Activated T-helper 2 cell treated with anti-CD3 and anti-CD28 coated beads, Interferon-gamma antibody, Interleukin-2, Interleukin-4, amounts not matched to agents 10 μg/mL and 5 μg/mL and 100 μg/mL, durations not matched to agents 14 hours and 24 hours and 36 hours (primary cell): ENCODE measurements around the gene ZFHX2. TPM values are rescaled to one million over a fixed set of nuclear protein-coding genes. Genes with fewer than 3 reads are reported as not detected.

Experiments
- DNase-seq: peaks from one replicate; pipeline ENCODE4 v3.0.0; 2021; ENCODE audit warnings: low spot score
- H3K27ac Mint-ChIP-seq: one replicate; pipeline ENCODE4 v1.8.0; 2021; ENCODE audit warnings: mixed read lengths
- H3K27me3 Mint-ChIP-seq: one replicate; pipeline ENCODE4 v1.8.0; 2021; ENCODE audit warnings: low read depth, mixed read lengths
- H3K36me3 Mint-ChIP-seq: one replicate; pipeline ENCODE4 v1.8.0; 2021; ENCODE audit warnings: low read depth, mixed read lengths
- H3K4me1 Mint-ChIP-seq: one replicate; pipeline ENCODE4 v1.8.0; 2021; ENCODE audit warnings: low read depth, mixed read lengths
- H3K4me3 Mint-ChIP-seq: one replicate; pipeline ENCODE4 v1.8.0; 2021; ENCODE audit warnings: low read depth, mild to moderate bottlenecking, moderate library complexity, mixed read lengths
- H3K9me3 Mint-ChIP-seq: one replicate; pipeline ENCODE4 v1.8.0; 2021; ENCODE audit warnings: mixed read lengths
- intact Hi-C: fragments of 100-400 bp; cut with micrococcal nuclease; formaldehyde crosslinking; loops from one replicate; pipeline ENCODE4 v1.15.1; 2023
- total RNA-seq: library from RNA; stranded (reverse); gene quantifications from 2 replicates; pipeline ENCODE4 v1.2.3, GENCODE V29; 2022

The ZFHX2 gene
- total RNA-seq, 1 donor from 2014 or later: 2.5 TPM

GRCh38 chr14:23569443-23570151 is 18.0 kb upstream of the ZFHX2 start:
- Mint-ChIP-seq H3K4me3 (no peak overlapping the region), H3K4me1 (peaks cover 19% of the 10 kb centered on the region), H3K9me3 (no peaks in the 10 kb centered on the region), H3K27ac (no peak overlapping the region), H3K36me3 (peaks cover 13% of the 10 kb centered on the region), H3K27me3 (peaks cover 10% of the 10 kb centered on the region)
- no peak for DNase-seq
- intact Hi-C loops: loop anchor here (5.0 kb wide), 1 partner anchor 383 kb away; the partner anchor contains the start of gene DHRS4

GRCh38 chr14:23568600-23569331 is 17.2 kb upstream of the ZFHX2 start:
- H3K4me1 Mint-ChIP-seq: peaks cover 19% of the 10 kb centered on the region
- H3K27ac Mint-ChIP-seq: peak overlapping the region; percentile 51
- intact Hi-C loops: loop anchor here (5.0 kb wide), 1 partner anchor 384 kb away; the partner anchor contains the start of gene DHRS4
- H3K9me3 Mint-ChIP-seq: no peaks in the 10 kb centered on the region
- peaks cover 21% of the 10 kb centered on the region for H3K36me3 Mint-ChIP-seq
- H3K27me3 Mint-ChIP-seq: peaks cover 9% of the 10 kb centered on the region
- no peak for DNase-seq
- H3K4me3 Mint-ChIP-seq: peak overlapping the region; percentile 99

- Mint-ChIP-seq H3K4me3 (peak overlapping the region; percentile 99), H3K36me3 (peaks cover 25% of the 10 kb centered on the region), H3K9me3 (no peaks in the 10 kb centered on the region), H3K27ac (peak overlapping the region; percentile 95), H3K27me3 (peaks cover 7% of the 10 kb centered on the region), H3K4me1 (peaks cover 19% of the 10 kb centered on the region)
- DNase-seq: no peak
- intact Hi-C loops: loop anchor here (5.0 kb wide), 1 partner anchor 384 kb away; the partner anchor contains the start of gene DHRS4
Observed at GRCh38 chr14:23568021-23568599, 16.5 kb upstream of the ZFHX2 start.

- intact Hi-C loops: loop anchor here (1.0 to 5.0 kb wide), 2 partner anchors 12 to 385 kb away; partner anchors contain the start of gene DHRS4
- Mint-ChIP-seq H3K9me3 (no peaks in the 10 kb centered on the region), H3K4me3 (peak within 1 kb of the TSS; percentile 99), H3K36me3 (peaks cover 30% of the 10 kb centered on the region), H3K4me1 (peaks cover 14% of the 10 kb centered on the region), H3K27ac (peak within 1 kb of the TSS; percentile 95), H3K27me3 (peaks cover 4% of the 10 kb centered on the region)
- DNase-seq: peak; percentile 86
Observed at GRCh38 chr14:23567186-23568020, 15.8 kb upstream of the ZFHX2 start, which contains the start of gene AP1G2. AP1G2 (minus strand) TSS chr14:23567791; CDS start chr14:23567314, 477 bp downstream.

- no peaks in the 10 kb centered on the region for H3K27me3 Mint-ChIP-seq
- peak overlapping the region; percentile 95 for H3K27ac Mint-ChIP-seq
- H3K4me1 Mint-ChIP-seq: peaks cover 14% of the 10 kb centered on the region
- intact Hi-C loops: loop anchor here (1.0 to 5.0 kb wide), 2 partner anchors 11 to 386 kb away; partner anchors contain the start of gene DHRS4
- peaks cover 34% of the 10 kb centered on the region for H3K36me3 Mint-ChIP-seq
- DNase-seq: no peak
- H3K9me3 Mint-ChIP-seq: no peaks in the 10 kb centered on the region
- peak overlapping the region; percentile 99 for H3K4me3 Mint-ChIP-seq
Observed at GRCh38 chr14:23566778-23567185, 15.2 kb upstream of the ZFHX2 start.

- Mint-ChIP-seq H3K27ac (peak overlapping the region; percentile 40), H3K4me1 (peaks cover 14% of the 10 kb centered on the region), H3K27me3 (no peaks in the 10 kb centered on the region), H3K9me3 (no peaks in the 10 kb centered on the region), H3K36me3 (peaks cover 38% of the 10 kb centered on the region), H3K4me3 (peak overlapping the region; percentile 99)
- no peak for DNase-seq
- intact Hi-C loops: loop anchor here (5.0 kb wide), 1 partner anchor 386 kb away; the partner anchor contains the start of gene DHRS4
Observed at GRCh38 chr14:23566112-23566777, 14.7 kb upstream of the ZFHX2 start.

- Mint-ChIP-seq H3K27me3 (no peaks in the 10 kb centered on the region), H3K36me3 (peaks cover 44% of the 10 kb centered on the region), H3K9me3 (no peaks in the 10 kb centered on the region), H3K4me1 (peaks cover 17% of the 10 kb centered on the region), H3K27ac (no peak overlapping the region), H3K4me3 (no peak overlapping the region)
- no peak for DNase-seq
- intact Hi-C loops: loop anchor here (5.0 kb wide), 1 partner anchor 387 kb away; the partner anchor contains the start of gene DHRS4
Observed at GRCh38 chr14:23565626-23566025, 14.1 kb upstream of the ZFHX2 start.

GRCh38 chr14:23564876-23565275 is 13.3 kb upstream of the ZFHX2 start:
- Mint-ChIP-seq H3K4me3 (peak overlapping the region; percentile 49), H3K27ac (no peak overlapping the region), H3K27me3 (no peaks in the 10 kb centered on the region), H3K36me3 (peaks cover 51% of the 10 kb centered on the region), H3K4me1 (peaks cover 21% of the 10 kb centered on the region), H3K9me3 (no peaks in the 10 kb centered on the region)
- DNase-seq: no peak
- intact Hi-C loops: loop anchor here (5.0 kb wide), 1 partner anchor 387 kb away; the partner anchor contains the start of gene DHRS4

GRCh38 chr14:23564181-23564812 is 12.7 kb upstream of the ZFHX2 start:
- Mint-ChIP-seq H3K4me3 (peak overlapping the region; percentile 26), H3K9me3 (no peaks in the 10 kb centered on the region), H3K27me3 (no peaks in the 10 kb centered on the region), H3K27ac (no peak overlapping the region), H3K36me3 (peaks cover 57% of the 10 kb centered on the region), H3K4me1 (peaks cover 24% of the 10 kb centered on the region)
- DNase-seq: no peak
- intact Hi-C loops: no loop called here

GRCh38 chr14:23563473-23564180 is 12.1 kb upstream of the ZFHX2 start:
- Mint-ChIP-seq H3K27ac (no peak overlapping the region), H3K36me3 (peaks cover 61% of the 10 kb centered on the region), H3K4me1 (peaks cover 22% of the 10 kb centered on the region), H3K9me3 (no peaks in the 10 kb centered on the region), H3K4me3 (no peak overlapping the region), H3K27me3 (no peaks in the 10 kb centered on the region)
- no peak for DNase-seq
- intact Hi-C loops: no loop called here
